ENCODE results near the gene VWA8.

The VWA8 gene

DNA sequence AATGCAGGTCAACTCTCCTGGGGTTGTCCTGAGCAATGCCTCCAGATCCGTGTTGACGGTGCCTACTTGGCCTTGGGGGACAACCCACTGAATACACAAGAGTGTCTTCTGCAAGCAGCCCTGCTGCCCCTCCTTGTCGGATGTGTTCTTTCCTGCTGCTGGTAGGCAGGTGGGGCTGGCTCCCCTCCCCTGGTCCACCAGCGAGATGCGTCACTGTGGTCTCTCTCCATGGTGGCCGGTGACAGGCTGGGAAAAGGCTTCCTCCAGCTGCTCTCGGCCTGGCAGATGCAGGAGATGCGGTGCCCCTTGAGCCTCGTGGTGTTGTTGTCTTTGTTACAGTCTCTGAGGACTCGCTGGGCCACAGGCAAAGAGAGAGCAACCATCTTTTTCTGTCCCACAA, 418.6 kb downstream of the VWA8 start:
- TF ChIP-seq GATA3 (IDR thresholded peaks at IDR 0.05; ENCODE audit: low read depth, low read length): no peak
- no peak for TF ChIP-seq GATA2 (IDR thresholded peaks at IDR 0.05; ENCODE audit: low read depth, low read length)

DNA sequence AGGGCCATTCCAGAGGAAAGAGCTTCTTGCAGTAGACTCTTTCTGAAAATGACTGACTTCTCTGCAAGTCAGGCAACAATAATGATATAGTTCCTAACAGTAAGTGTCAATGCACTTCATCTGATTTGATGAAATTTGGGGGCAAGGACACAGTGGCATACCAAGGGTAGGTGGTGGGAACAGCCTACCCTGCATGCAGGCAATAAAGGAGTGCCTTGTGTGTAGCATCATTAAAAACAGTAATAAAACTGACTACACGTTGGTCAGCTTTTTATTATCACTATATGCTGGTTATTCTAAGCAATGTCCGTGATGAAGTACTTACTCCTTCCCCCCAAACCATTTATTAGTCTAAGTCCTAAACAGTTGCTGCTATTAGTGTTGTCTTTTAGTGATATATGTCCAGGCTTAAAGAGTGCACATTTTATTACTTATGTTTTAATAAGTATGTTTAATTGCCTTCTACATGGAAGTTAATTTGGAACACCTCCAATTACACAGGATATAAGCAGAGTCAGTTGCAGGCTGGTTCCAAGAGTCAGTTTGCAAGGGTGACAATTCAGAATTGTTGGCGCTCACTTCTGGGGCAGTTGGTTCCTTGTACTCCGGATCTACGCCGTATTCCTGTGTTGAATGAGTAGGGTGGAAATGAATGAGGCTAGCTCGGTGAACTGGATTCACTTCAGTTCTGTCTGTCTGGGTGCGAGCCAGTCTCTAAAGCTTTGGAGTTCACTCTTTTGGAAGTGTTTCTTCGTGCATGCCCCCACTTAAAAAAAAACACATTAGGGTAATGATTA, 419.6 kb downstream of the VWA8 start:
- TF ChIP-seq GATA2 (IDR thresholded peaks at IDR 0.05; ENCODE audit: low read depth, low read length) (no peak), GATA3 (IDR thresholded peaks at IDR 0.05; ENCODE audit: low read depth, low read length) (no peak)

DNA sequence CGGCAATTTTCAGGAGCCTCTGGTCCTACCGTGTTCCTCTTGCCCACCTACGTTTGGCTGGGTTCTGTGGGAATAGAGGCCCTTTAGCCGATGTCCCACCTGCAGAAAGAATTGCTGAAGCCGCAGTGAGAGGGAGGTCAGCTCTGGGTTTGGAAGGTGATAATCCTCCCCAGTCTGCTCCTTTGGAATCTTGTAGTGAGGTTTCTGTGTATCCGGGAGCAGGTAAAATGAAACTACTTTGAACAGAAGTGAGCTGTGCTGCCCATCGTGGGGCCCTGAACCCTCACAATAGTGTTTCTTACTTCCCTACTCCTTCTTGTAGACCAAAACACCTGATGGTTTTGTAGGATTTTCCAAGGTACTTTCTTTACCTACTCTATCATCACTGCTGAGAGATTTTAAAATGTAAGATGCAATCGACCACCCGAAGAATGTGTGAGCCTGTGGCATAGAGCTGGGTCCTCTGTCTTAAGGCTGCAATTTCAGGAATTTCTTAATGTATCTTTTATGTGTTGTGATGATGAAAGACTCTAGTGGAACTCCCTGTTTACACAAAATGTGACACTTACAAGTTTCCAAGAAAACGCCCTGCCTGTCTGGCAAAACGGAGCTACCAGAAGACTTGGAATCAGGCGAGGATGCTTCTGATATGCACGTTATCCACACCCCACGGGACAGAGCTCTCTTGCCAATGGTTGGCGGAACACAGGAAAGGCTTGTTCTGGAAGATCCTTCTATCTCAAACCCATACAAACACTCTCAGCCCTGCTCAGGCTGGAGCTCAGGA, 427.4 kb downstream of the VWA8 start:
- TF ChIP-seq GATA3 (IDR thresholded peaks at IDR 0.05; ENCODE audit: low read depth, low read length): no peak
- no peak for TF ChIP-seq GATA2 (IDR thresholded peaks at IDR 0.05; ENCODE audit: low read depth, low read length)

DNA sequence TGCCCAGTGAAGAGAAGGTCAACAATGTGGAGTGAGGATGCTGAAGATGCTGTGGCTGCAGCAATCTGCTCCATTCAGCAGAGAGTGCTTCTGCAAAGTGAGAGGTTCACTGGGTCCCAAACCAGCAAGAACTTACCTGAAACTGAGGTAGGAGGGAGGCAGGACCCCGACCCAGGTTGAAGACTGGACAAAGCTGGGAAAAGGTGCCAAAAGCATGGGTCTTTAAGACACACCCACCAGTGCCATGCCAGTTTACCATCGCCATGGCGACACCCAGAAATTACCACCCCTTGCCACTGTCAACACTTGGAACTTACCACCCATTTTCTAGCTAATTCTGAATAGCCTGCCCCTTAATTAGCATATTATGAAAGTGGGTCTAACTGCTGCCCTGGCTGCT, 432.9 kb downstream of the VWA8 start:
- TF ChIP-seq GATA2 (IDR thresholded peaks at IDR 0.05; ENCODE audit: low read depth, low read length) (no peak), GATA3 (IDR thresholded peaks at IDR 0.05; ENCODE audit: low read depth, low read length) (no peak)

DNA sequence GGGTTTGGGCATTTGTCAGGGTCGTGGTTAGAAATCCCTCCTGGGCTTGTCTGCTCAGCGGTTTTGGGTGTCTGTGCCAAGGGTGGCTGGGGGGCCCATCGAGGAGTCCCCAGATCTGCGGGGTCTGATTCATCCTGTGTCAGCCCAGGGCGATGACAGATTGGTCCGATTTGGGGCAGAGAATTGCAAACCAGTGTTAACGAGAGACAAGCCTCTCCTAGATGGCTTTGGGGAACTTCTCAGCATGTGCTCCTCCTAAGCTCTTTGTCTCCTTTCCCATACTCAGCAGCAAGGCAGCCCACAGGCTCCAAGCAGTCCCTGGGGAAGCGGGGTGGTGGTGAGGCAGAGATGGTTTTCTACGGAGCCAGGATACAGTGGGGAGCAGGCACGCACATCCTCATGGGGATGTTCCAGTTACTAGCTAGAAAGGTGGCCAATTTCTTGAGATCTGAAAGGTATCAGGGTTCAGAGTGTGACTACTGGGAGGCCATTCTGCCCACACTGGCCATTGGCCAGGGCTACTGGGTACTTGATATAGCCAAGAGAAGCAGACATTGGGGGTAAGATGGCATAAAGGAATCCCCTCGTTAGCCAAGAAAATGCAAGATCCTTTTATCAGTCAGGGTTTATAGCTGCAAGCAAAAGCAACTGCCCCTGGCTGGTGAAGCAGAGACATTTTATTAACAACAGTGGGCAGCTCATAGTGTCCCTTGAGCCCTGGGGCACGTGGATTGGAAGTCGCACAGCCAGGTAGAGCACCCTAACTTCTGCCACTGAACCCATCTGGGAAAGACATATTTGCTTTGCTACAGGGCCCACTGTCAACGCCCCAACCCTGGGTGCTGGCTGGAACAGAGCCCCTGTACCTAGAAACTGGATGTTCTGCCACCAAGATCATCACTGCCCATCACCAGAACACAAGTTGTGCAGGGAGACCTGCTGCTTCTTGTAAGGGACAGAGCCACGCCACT, 440.0 kb downstream of the VWA8 start:
- TF ChIP-seq GATA2 (IDR thresholded peaks at IDR 0.05; ENCODE audit: low read depth, low read length) (no peak), GATA3 (IDR thresholded peaks at IDR 0.05; ENCODE audit: low read depth, low read length) (no peak)

DNA sequence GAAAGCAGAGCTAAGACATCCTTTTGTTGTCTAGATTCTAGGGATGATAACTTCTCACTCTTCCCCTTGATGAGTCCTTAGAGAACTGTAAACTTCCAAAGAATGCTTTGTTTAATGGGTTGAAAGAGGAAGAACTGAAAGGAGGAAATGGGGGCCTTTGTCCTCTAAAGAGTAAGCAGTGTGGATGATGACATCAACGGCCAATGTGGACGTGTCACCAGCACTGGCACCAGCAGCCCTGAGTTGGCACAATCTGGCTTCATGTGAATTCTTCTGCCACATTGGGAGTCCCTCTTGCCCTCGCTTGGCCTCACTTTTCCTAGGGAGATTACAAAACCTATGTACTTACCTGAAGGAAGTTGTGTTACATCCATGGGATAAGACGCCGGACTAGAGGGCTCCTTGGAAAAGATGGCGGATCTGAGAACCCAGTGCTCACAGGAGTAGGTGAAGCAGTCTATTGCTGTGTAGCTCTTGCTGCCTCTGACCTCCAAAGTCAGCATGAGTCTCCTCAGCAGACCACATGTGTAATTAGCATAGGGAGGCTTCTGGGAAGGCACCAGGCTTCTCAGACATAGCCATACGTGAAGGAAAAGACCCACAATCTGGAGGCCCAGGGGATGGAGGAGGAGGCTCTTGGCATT, 440.8 kb downstream of the VWA8 start:
- TF ChIP-seq GATA3 (IDR thresholded peaks at IDR 0.05; ENCODE audit: low read depth, low read length) (no peak), GATA2 (IDR thresholded peaks at IDR 0.05; ENCODE audit: low read depth, low read length) (no peak)
